HepG2 (cell line): Measurements from ENCODE around the gene MACROD2. TPM values are rescaled to one million over a fixed set of nuclear protein-coding genes. Genes with fewer than 3 reads are reported as not detected.

Experiments
- AKAP8 ChIP-seq: sonication (generic); formaldehyde crosslinking; IDR thresholded peaks from 2 replicates; pipeline ENCODE4 v1.5.1; 2020; ENCODE audit warnings: mild to moderate bottlenecking, missing genetic modification reagents
- GATA4 ChIP-seq: sonication (generic); IDR thresholded peaks from 2 replicates; pipeline ENCODE4 v1.6.1; 2016; ENCODE audit warnings: antibody characterized with exemption, low read depth, borderline replicate concordance
- PHF8 ChIP-seq: sonication (generic); formaldehyde crosslinking; IDR thresholded peaks from 2 replicates; pipeline ENCODE4 v1.5.0; 2020; ENCODE audit warnings: missing genetic modification reagents
- TARDBP ChIP-seq: sonication (generic); formaldehyde crosslinking; IDR thresholded peaks from 2 replicates; pipeline ENCODE4 v1.8.0; 2022; ENCODE audit warnings: mild to moderate bottlenecking, missing genetic modification reagents
- ZBTB1 ChIP-seq: sonication (generic); formaldehyde crosslinking; IDR thresholded peaks from 2 replicates; pipeline ENCODE4 v1.4.0; 2020; ENCODE audit warnings: missing genetic modification reagents, borderline replicate concordance
- ZBTB20 ChIP-seq: sonication (generic); formaldehyde crosslinking; IDR thresholded peaks from 2 replicates; pipeline ENCODE4 v1.8.1; 2023; ENCODE audit warnings: missing genetic modification reagents, low read depth, mild to moderate bottlenecking, borderline replicate concordance
- ZFP82 ChIP-seq: sonication (generic); formaldehyde crosslinking; IDR thresholded peaks from 2 replicates; pipeline ENCODE4 v1.5.1; 2020; ENCODE audit warnings: mild to moderate bottlenecking, missing genetic modification reagents, borderline replicate concordance
- polyA plus RNA-seq, 8 experiments: library from polyadenylated mRNA; depleted of rRNA in 3 of 8; stranded (reverse) in 7 of 8; unstranded in 1 of 8; fragments of >200 nt; fragmentation: Illumina TruSeq in 4 of 8; extraction: Trizol in 4 of 8; gene quantifications; 2 replicates each; pipeline versions ENCODE4 v1.2.1 to v1.2.3, GENCODE V29; 2011 to 2016; ENCODE audit warnings: low read depth in 4 of 8, missing spikeins in 1 of 8, mixed read lengths in 1 of 8; ENCODE audit not compliant: insufficient read depth in 1 of 8
- total RNA-seq, 5 experiments: library from RNA; depleted of rRNA; stranded (reverse); fragments of >200 nt; fragmentation: Illumina TruSeq; extraction: Trizol; gene quantifications; 2 replicates each; pipeline ENCODE4 v1.2.3, GENCODE V29; 2016; ENCODE audit warnings: low read depth in 1 of 5
- TF ChIP-seq, protein P1 (sequence below): sonication (generic); formaldehyde crosslinking; IDR thresholded peaks from 2 replicates; pipeline ENCODE4 v1.9.0; 2021; ENCODE audit warnings: mild to moderate bottlenecking, missing genetic modification reagents
- TF ChIP-seq, protein P2 (sequence below): sonication (generic); formaldehyde crosslinking; IDR thresholded peaks from 2 replicates; pipeline ENCODE4 v1.4.0; 2020; ENCODE audit warnings: missing genetic modification reagents, mild to moderate bottlenecking, borderline replicate concordance
- TF ChIP-seq, protein P3 (sequence below): IDR thresholded peaks from 2 replicates; pipeline ENCODE4 v1.4.0; 2020; ENCODE audit warnings: mild to moderate bottlenecking, missing genetic modification reagents
- TF ChIP-seq, protein P4 (sequence below): sonication (generic); formaldehyde crosslinking; IDR thresholded peaks from 2 replicates; pipeline ENCODE4 v1.4.0; 2020; ENCODE audit warnings: mild to moderate bottlenecking, low read depth, missing genetic modification reagents

Gene MACROD2
- total and polyA plus RNA-seq, 2 of the 13 experiments (the other 11 are each of a cell fraction or from before 2014, with no cell fraction given), result 0.13 to 0.51 TPM

DNA sequence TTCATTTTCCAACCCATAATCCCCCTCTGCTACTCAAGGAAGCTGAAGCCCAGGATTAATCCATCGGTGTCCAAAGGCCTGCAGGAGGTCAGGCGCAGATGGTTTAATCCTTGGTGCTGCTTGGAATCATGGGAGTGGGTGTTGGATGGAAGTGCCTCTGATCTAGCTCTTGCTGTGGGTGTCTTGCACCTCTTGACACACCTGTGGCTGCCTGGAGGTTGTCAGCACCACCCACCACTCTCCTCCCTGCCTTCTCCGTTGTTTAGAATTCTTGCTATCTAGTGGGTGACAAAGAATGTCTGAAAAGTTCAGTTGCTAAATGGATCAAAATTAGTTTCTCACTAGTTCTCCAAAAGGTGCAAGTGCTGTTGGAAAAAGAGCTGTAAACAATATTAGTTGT lies 1416.5 kb downstream of the MACROD2 start (continued):
- TF ChIP-seq, protein P1, sequence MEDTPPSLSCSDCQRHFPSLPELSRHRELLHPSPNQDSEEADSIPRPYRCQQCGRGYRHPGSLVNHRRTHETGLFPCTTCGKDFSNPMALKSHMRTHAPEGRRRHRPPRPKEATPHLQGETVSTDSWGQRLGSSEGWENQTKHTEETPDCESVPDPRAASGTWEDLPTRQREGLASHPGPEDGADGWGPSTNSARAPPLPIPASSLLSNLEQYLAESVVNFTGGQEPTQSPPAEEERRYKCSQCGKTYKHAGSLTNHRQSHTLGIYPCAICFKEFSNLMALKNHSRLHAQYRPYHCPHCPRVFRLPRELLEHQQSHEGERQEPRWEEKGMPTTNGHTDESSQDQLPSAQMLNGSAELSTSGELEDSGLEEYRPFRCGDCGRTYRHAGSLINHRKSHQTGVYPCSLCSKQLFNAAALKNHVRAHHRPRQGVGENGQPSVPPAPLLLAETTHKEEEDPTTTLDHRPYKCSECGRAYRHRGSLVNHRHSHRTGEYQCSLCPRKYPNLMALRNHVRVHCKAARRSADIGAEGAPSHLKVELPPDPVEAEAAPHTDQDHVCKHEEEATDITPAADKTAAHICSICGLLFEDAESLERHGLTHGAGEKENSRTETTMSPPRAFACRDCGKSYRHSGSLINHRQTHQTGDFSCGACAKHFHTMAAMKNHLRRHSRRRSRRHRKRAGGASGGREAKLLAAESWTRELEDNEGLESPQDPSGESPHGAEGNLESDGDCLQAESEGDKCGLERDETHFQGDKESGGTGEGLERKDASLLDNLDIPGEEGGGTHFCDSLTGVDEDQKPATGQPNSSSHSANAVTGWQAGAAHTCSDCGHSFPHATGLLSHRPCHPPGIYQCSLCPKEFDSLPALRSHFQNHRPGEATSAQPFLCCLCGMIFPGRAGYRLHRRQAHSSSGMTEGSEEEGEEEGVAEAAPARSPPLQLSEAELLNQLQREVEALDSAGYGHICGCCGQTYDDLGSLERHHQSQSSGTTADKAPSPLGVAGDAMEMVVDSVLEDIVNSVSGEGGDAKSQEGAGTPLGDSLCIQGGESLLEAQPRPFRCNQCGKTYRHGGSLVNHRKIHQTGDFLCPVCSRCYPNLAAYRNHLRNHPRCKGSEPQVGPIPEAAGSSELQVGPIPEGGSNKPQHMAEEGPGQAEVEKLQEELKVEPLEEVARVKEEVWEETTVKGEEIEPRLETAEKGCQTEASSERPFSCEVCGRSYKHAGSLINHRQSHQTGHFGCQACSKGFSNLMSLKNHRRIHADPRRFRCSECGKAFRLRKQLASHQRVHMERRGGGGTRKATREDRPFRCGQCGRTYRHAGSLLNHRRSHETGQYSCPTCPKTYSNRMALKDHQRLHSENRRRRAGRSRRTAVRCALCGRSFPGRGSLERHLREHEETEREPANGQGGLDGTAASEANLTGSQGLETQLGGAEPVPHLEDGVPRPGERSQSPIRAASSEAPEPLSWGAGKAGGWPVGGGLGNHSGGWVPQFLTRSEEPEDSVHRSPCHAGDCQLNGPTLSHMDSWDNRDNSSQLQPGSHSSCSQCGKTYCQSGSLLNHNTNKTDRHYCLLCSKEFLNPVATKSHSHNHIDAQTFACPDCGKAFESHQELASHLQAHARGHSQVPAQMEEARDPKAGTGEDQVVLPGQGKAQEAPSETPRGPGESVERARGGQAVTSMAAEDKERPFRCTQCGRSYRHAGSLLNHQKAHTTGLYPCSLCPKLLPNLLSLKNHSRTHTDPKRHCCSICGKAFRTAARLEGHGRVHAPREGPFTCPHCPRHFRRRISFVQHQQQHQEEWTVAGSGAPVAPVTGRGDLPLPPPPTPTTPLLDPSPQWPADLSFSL (CRISPR knock-in tag), result no peak
- TF ChIP-seq ZFP82 (CRISPR knock-in tag) (no peak), TARDBP (CRISPR knock-in tag) (no peak), ZBTB20 (CRISPR knock-in tag) (no peak), ZBTB1 (CRISPR knock-in tag) (no peak), PHF8 (CRISPR knock-in tag) (no peak), AKAP8 (CRISPR knock-in tag) (no peak), GATA4 (no peak)
- TF ChIP-seq, protein P2, sequence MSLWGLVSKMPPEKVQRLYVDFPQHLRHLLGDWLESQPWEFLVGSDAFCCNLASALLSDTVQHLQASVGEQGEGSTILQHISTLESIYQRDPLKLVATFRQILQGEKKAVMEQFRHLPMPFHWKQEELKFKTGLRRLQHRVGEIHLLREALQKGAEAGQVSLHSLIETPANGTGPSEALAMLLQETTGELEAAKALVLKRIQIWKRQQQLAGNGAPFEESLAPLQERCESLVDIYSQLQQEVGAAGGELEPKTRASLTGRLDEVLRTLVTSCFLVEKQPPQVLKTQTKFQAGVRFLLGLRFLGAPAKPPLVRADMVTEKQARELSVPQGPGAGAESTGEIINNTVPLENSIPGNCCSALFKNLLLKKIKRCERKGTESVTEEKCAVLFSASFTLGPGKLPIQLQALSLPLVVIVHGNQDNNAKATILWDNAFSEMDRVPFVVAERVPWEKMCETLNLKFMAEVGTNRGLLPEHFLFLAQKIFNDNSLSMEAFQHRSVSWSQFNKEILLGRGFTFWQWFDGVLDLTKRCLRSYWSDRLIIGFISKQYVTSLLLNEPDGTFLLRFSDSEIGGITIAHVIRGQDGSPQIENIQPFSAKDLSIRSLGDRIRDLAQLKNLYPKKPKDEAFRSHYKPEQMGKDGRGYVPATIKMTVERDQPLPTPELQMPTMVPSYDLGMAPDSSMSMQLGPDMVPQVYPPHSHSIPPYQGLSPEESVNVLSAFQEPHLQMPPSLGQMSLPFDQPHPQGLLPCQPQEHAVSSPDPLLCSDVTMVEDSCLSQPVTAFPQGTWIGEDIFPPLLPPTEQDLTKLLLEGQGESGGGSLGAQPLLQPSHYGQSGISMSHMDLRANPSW (CRISPR knock-in tag), result no peak
- TF ChIP-seq, protein P3, sequence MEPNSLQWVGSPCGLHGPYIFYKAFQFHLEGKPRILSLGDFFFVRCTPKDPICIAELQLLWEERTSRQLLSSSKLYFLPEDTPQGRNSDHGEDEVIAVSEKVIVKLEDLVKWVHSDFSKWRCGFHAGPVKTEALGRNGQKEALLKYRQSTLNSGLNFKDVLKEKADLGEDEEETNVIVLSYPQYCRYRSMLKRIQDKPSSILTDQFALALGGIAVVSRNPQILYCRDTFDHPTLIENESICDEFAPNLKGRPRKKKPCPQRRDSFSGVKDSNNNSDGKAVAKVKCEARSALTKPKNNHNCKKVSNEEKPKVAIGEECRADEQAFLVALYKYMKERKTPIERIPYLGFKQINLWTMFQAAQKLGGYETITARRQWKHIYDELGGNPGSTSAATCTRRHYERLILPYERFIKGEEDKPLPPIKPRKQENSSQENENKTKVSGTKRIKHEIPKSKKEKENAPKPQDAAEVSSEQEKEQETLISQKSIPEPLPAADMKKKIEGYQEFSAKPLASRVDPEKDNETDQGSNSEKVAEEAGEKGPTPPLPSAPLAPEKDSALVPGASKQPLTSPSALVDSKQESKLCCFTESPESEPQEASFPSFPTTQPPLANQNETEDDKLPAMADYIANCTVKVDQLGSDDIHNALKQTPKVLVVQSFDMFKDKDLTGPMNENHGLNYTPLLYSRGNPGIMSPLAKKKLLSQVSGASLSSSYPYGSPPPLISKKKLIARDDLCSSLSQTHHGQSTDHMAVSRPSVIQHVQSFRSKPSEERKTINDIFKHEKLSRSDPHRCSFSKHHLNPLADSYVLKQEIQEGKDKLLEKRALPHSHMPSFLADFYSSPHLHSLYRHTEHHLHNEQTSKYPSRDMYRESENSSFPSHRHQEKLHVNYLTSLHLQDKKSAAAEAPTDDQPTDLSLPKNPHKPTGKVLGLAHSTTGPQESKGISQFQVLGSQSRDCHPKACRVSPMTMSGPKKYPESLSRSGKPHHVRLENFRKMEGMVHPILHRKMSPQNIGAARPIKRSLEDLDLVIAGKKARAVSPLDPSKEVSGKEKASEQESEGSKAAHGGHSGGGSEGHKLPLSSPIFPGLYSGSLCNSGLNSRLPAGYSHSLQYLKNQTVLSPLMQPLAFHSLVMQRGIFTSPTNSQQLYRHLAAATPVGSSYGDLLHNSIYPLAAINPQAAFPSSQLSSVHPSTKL, result no peak
- TF ChIP-seq, protein P4, sequence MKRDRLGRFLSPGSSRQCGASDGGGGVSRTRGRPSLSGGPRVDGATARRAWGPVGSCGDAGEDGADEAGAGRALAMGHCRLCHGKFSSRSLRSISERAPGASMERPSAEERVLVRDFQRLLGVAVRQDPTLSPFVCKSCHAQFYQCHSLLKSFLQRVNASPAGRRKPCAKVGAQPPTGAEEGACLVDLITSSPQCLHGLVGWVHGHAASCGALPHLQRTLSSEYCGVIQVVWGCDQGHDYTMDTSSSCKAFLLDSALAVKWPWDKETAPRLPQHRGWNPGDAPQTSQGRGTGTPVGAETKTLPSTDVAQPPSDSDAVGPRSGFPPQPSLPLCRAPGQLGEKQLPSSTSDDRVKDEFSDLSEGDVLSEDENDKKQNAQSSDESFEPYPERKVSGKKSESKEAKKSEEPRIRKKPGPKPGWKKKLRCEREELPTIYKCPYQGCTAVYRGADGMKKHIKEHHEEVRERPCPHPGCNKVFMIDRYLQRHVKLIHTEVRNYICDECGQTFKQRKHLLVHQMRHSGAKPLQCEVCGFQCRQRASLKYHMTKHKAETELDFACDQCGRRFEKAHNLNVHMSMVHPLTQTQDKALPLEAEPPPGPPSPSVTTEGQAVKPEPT (CRISPR knock-in tag), result no peak
